GM21717 (cell line): ENCODE data around the gene SEC14L2.

Experiments used
- ATAC-seq: cut with Tn5 transposase; IDR thresholded peaks from one replicate; pipeline ENCODE4 v1.9.1; 2021; ENCODE audit warnings: mild to moderate bottlenecking, moderate library complexity; ENCODE audit not compliant: unreplicated experiment

Gene SEC14L2

DNA sequence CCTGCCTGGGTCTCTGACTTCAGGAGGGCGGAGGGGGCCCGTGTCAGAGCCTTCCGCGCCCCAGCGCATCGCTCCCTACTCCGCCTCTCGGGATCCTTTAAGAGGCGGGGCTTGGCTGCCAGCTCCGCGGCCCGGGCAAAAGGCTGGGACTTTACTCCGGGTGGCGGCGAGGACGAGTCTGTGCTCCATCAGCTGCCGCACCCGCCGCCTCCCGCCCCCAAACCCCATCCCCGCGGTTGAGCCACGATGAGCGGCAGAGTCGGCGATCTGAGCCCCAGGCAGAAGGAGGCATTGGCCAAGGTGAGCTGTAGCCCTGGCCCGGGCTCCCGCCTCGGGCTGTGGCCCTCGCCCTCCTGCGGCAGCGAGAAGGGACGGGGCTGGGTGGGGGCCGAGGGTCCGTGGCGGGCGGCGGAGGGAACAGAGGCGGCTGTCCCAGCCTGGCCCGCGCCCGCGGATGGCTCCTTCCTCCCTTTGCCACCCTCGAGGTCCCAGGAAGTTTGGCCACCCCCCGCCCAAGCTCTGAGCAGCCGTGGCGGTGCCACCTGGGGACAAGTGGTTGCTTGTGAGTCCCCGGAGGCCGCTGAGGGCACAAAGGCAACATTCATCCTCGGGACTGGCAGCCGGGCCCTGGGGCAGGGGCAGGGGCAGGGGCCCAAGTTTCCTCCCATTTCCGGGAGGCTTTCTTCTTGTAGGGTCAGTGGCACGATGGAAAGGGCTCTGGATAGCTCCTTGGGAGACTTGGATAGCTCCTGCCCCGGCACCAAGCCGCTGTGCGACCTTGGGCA lies at the start of gene SEC14L2:
Gene SEC14L2, plus strand, starts transcription at position 148 of the 785 bp plus-strand sequence. Its CDS starts 99 bp downstream, at position 247.
- peak; percentile 63 for ATAC-seq

DNA sequence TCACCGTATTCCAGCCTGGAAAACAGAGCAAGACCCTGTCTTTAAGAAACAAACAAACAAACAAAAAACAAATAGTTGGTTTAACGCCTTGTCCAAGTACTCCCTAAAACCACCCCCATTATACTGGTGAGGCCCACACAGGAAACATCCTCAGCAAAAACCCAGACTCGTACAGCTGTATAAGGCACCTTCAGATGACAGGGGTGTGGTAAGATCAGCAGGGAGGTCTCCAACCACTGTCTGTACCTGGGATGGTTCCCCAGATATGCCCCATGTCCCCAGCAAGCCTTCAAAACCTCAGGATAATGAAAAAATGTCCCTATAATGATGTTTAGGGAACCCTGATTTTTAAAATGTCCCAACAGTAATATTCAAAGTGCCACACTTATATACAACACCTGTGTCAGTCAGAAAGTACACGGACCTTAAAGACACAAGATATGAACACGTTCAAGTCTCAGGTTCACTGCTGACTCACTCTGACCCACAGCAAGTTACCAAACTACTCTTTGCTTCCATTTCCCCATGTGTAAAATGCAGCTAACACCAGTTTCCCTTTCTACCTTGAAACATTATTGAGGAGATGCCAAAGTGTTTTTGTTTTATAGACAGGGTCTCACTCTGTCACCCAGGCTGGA lies 49.4 kb upstream of the SEC14L2 start:
- ATAC-seq = no peak

DNA sequence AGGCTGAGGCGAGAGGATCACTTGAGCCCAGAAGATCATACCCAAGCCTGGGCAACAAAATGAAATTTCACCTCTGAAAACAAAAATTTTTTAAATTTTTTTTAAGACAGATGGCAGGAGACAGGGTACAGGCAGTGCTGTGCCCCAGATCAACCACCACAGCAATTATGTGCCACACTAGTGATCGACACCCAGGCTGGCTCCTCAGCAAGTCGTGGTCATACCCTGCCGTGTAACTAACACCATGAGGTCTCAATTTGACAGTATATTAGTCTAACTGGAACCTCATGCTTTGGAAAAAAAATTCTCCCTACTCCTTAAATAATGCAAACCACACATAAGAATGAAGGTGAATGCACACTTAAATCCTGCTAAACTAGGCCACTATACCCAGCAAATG lies 48.4 kb upstream of the SEC14L2 start:
- no peak for ATAC-seq

DNA sequence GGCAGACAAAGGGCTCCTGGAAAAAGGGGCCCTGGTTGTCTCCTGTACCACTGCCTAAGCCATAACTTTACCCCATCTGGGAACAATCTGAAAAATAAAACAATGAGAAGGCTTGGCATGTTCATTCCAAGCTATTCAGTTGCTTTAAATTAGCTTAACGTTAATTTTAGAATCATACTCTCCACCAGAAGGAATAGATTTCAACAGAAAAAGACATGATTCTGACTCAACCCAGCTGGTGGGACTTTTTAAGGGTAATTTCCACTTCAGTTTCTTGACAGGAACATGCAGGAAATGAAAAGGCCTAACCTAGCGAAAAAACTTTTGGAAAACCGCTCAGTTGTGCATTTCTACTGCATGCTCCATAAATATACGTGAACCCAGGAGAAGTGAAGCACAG lies 48.0 kb upstream of the SEC14L2 start:
- ATAC-seq = no peak

DNA sequence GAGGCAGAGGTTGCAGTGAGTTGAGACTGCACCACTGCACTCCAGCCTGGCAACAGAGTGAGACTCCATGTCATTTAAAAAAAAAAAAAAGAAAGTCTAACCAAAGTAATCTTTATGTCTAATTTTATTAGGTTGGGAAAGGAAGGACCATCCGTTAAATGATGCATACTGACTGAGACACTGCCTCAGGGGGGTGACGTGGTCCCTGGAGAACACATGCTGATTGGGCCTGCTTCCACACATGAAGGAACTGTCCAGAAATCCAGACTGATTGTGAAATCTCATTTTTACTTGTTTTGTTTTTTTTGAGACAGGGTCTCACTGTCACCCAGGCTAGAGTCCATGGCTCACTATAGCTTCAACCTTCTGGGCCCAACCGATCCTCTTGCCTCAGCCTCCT lies 45.6 kb upstream of the SEC14L2 start:
- no peak for ATAC-seq

DNA sequence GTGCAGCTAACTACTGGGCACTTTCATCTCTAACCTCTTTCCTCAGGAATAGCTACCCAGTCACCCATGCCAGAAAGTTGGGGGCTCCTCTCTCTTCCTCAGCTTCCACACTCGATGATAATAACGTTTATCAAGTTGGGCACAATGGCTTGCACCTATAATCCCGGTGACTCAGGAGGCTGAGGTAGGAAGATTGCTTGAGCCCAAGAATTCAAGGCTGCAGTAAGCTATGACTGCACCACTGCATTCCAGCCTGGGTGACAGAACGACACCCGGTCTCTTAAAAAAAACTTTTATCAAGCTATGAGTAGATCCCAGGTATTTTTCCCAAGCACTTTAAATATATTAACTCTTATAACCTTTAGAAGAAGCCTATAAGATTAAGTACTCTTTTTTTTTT lies 42.2 kb upstream of the SEC14L2 start:
- no peak for ATAC-seq

DNA sequence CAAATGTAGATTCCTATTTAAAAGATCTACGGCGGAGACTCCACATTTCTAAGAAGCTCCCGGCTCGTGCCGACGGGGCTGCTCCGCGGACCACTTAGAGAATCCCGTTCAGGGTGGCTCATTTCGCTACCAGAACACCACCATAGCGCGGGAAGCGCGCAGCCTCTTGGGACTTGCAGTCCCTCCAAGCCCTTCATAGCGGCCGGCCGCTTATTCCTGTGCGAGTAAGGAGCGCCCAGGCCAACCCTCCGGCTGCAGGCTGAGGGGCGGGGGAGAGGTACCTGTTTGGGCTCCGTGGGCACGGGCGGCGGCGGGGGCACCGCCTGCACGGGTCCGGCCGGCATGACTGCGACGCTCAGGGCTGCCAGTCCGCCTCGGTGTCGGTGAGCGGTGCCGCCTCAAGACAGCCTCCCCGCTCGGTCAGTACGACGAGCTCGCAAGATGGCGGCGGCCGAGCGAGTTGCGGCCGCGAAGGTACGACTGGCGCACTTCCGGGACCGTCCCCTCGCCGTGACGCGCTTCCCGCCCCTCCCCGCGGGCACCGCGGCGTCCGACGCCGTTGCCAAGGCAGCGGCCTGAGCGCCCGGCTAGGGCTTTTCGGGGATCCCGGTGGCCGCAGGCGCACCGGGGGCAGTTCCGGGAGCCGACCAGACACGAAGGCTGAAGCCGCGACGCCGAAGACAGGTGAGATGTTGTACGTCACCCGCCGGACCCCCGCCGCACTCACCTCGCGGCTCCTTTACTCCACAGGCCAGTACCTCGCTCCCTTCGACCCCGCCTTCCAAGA lies 40.2 kb upstream of the SEC14L2 start, which contains the start of the genes CCDC157 and SF3A1:
Gene CCDC157, plus strand, starts transcription at position 559 of the 787 bp plus-strand sequence. CDS start 8,994 bp downstream, outside the sequence.
Gene SF3A1, minus strand, starts transcription at position 446 of the 787 bp plus-strand sequence. Its CDS starts 102 bp downstream, at position 344.
- ATAC-seq = peak; percentile 81

DNA sequence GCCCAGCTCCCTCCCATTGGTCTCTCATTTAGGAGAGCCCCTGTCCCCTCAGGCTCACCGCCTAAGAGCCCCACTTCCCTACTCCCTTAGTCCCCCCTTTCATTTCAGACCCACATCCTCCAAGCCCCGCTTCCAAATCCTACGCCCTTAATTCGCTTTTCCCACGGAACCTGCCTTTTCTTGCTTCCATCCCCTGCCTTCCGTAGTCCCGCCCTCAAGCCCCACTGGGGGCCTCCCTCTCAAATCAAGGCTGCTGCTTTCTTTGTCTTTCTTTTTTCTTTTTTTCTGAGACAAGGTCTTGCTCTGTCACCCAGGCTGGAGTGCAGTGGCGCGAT lies 39.6 kb upstream of the SEC14L2 start:
- ATAC-seq = no peak

DNA sequence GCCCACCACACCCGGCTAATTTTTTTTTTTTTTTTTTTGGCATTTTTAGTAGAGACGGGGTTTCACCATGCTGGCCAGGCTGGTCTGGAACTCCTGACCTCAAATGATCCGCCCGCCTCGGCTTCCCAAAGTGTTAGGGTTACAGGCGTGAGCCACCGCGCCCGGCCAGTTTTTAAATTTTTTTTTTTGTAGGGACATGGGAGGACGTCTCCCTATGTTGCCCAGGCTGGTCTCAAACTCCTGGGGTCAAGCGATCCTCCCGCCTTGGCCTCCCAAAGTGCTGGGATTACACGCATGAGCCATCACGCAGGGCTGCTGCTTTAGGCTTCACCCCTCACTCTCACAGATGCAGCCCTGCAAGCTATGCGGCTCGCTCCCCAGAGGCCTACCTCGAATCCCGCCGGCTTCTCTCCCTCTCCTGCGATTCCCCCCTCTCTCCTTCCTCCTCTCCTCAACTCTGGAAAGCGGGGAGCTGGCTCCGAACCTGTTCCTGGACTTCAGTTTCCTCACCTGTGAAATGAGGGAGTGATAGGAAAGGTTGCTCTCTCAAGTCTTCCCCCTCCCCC lies 39.1 kb upstream of the SEC14L2 start:
- no peak for ATAC-seq

DNA sequence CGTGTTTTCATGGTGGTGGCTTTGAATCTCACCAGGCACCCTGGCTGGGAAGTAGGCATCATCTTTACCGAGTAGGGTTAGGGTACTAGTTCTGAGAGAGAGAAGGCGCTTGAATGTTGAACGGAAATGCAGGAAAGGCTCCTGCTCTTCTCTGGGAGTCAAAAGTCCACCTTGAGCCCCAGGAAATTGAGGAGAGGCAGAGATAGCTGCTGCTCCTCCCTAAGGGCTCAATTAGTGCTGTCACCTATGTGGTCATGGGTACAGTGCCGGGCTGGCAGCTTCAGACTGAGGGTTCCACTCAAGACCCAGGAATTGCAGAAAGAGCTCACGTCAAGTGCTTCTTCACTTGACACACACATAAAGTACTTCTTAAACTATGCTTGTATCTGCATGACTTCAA lies 38.3 kb upstream of the SEC14L2 start:
- no peak for ATAC-seq

DNA sequence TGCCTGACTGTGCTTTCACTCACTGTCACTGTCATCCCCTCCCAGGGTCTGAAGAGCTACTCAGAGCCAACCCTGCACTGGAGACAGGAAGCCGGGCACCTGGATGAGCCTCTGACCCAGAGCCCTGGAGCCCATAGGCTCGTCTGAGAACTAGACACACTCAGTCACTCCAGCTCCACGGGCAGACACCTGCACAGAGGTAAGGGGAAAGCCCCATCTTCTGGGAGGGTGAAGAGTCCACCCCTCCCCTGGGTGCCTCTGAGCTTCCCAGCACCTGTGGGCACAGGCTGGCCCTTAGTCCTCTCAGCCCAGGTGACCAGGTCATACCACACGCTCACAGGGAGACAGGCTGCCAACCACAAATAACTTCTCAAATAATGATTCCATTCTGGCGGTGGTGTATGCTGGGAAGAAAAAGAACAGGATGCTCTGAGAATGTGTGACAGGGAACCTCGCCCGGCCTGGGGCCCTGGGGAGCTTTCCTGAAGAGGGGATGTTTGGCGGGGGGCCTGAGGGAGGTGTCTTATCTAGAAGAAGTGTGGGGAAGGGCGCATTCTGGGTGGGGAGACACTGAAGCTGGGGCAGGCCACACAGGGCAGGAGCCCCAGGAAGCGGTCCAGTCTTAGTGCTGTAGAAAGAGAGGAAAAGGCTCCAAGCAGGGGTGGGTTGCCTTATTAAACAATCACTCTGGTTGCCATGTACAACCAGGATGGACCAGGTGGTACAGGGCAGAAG lies 34.7 kb upstream of the SEC14L2 start:
- no peak for ATAC-seq

DNA sequence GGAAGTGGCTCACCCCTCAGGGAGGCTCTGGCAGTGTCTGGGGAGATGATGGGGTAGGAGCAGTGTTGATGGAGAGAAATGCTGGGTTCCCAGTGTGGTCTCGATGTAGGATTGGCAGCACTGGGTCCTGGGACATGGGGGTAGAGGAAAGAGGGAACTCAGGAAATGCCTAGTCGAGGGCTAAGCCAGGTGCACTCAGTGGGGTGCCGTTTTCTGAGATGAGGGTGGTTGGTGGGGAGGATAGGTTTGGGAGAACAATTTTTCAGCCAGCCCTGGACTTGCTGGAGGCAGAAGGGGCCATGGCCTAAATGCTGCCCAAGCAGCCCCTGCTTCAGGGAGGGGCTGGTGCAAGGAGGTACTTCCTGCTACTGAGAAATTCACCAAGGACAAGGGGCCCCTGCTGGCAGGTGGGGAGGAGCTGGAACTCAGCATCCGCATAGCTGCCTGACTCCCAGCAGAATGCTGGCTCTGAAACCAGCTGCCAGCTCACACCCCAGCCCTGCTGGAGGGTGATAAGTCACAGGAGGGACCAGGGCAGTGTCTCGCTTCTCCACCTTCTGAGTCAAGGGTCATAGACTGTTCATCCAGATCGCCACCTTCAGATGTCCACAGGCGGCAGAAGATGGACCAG lies 34.1 kb upstream of the SEC14L2 start:
- ATAC-seq = no peak

DNA sequence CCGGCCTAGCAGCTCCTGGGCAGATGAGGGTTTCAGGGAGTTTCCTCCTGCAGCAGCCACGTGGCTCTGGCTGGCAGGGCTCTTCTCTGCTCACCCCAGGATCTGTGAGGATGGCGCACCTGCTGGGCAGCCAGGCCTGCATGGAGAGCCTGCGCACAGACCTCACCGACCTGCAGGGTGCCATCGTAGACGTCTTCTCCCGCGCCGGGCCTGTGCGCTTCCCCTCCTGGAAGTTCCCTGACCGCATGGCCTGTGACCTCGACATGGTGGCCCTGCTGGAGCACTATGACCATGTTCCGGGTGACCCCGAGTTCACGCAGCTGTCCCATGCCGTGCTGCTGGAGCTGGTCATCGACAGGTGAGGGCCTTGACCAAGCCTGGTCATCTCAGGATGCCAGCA lies 30.9 kb upstream of the SEC14L2 start:
- ATAC-seq = no peak

DNA sequence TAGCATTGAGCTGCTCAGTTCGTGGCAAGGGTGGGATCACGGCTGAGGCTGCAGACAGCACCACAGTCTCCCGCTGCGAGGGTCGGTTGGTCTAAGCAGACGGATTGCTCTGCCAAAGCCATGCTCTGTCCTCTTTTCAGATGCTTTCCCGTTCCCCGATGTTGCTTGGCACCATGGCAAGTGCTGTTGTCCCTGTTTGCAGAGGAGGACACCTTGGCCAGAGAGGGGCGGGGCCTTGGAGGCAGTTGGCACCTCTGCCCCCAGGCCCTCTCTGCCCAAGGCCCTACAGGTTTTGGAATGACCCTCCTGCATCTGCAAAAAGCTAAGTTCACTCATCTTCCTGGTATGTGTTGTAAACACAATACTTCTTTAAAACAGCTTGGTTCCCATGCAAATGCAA lies 28.4 kb upstream of the SEC14L2 start:
- no peak for ATAC-seq

DNA sequence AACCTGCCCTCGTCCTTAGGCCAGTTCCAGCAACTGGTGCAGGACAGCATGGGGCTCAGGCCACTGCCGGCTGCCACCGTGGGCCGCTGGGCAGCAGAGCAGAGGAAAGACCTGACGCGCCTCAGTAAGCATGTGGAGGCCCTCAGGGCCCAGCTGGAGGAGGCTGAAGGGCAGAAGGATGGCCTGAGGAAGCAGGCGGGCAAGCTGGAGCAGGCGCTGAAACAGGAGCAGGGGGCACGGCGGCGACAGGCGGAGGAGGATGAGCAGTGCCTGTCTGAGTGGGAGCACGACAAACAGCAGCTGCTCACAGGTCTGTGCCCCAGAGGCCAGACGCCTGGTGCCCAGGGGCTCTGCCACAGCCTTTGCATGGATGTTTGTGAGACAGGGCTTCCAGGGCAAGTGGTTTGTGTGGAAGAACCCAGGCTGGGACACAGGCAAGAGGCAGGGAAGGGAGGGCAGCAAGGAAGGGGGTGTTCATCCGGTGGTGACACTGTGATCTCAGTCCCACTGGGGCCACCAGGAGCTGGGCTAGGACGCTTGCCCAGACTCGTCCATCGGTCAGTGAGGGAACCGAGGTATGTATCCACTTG lies 26.1 kb upstream of the SEC14L2 start:
- ATAC-seq = no peak

DNA sequence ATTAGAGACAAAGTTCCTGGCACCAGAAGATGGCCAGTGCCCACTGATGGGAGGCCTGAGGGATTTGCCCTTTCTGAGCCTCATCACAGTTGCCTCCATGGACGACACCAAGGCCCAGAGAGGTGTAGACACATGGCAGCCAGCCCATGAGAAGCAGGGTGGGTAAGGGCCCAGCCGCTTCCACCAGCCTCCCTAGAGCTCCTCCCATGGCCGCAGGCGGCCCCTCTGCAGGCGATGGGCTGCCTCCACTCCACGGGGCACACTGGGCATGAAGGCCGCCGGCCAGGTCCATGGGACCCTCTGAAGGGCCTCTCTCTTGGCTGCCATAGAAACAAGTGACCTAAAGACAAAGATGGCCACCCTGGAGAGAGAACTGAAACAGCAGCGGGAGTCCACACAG lies 25.5 kb upstream of the SEC14L2 start:
- ATAC-seq = no peak

DNA sequence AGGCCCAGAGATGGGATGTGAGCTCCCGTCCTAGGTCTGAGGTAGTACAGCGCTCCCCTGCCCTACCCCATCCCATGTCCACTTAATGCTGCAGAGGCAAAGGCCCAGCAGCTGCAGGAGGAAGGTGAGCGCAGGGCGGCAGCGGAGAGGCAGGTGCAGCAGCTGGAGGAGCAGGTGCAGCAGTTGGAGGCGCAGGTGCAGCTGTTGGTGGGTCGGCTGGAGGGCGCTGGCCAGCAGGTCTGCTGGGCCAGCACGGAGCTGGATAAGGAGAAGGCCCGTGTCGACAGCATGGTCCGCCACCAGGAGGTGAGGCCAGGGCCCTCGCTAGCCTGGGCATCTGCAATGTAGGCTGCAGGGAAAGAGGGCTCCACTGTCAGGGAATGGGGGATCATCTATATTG lies 24.8 kb upstream of the SEC14L2 start:
- no peak for ATAC-seq

DNA sequence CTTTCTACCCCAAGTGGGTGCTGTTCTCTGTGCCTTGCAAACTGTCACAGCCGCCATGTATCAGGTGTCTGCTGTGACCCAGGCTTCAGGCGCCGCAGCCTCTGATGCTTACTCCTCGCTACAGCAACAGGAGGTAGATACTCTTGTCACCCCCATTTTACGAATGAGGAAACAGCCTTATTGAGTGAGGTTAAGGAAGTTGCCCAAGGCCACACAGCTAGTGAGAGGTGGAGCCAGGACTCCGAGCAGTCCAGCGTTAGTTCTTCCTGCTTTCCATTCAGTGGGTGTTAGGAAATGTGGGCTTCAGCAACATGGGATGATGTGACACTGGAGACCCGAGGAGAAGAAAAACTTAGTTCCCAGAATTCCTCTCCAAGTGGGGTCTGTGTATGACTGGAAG lies 23.9 kb upstream of the SEC14L2 start:
- no peak for ATAC-seq
